PFSK-1 (cell line): ENCODE results near the gene TMEM181.

Source experiments
- FOXP2 ChIP-seq: optimal IDR thresholded peaks from 2 replicates; pipeline ENCODE3; 2011; ENCODE audit warnings: borderline replicate concordance, control low read depth, inconsistent platforms; ENCODE audit not compliant: insufficient read depth; ENCODE audit errors: extremely low read length, extremely low read depth
- POLR2AphosphoS5 ChIP-seq: IDR thresholded peaks from 2 replicates; pipeline ENCODE4 v1.6.1; 2012; ENCODE audit warnings: low read depth, mild to moderate bottlenecking, control low read depth, low read length, moderate library complexity
- REST ChIP-seq, 2 experiments: IDR thresholded peaks; 2 replicates each; pipeline versions ENCODE4 v1.6.1 to v1.8.0; 2011 to 2012; ENCODE audit warnings: low read depth in 2 of 2, low read length in 2 of 2, control low read depth in 1 of 2, inconsistent platforms in 1 of 2, mild to moderate bottlenecking in 1 of 2, moderate library complexity in 1 of 2; ENCODE audit not compliant: insufficient read depth in 1 of 2
- SIN3A ChIP-seq: IDR thresholded peaks from 2 replicates; pipeline ENCODE4 v1.6.1; 2012; ENCODE audit warnings: mild to moderate bottlenecking, low read length, moderate library complexity, borderline replicate concordance; ENCODE audit not compliant: insufficient read depth
- TAF1 ChIP-seq: IDR thresholded peaks from 2 replicates; pipeline ENCODE4 v1.6.1; 2012; ENCODE audit warnings: low read length, control low read depth, borderline replicate concordance; ENCODE audit not compliant: insufficient read depth

TMEM181 gene

GRCh38 chr6:158660333-158660754 is 100.5 kb downstream of the TMEM181 start:
- TF ChIP-seq TAF1 (no peak), REST (IDR thresholded peaks at IDR 0.05; ENCODE audit: insufficient read depth in 1 of 2, low read depth in 2 of 2, low read length in 2 of 2) (no peak), SIN3A (no peak), FOXP2 (no peak)

GRCh38 chr6:158661156-158661685 is 101.3 kb downstream of the TMEM181 start:
- TF ChIP-seq REST (IDR thresholded peaks at IDR 0.05; ENCODE audit: insufficient read depth in 1 of 2, low read depth in 2 of 2, low read length in 2 of 2) (no peak), POLR2AphosphoS5 (no peak), FOXP2 (no peak), TAF1 (no peak), SIN3A (no peak)

GRCh38 chr6:158662607-158662953 is 102.7 kb downstream of the TMEM181 start:
- TF ChIP-seq REST (IDR thresholded peaks at IDR 0.05; ENCODE audit: insufficient read depth in 1 of 2, low read depth in 2 of 2, low read length in 2 of 2) (no peak), TAF1 (no peak), POLR2AphosphoS5 (no peak), FOXP2 (no peak), SIN3A (no peak)

- TF ChIP-seq POLR2AphosphoS5 (no peak), SIN3A (no peak), REST (IDR thresholded peaks at IDR 0.05; ENCODE audit: insufficient read depth in 1 of 2, low read depth in 2 of 2, low read length in 2 of 2) (no peak), FOXP2 (no peak), TAF1 (no peak)
Observed at GRCh38 chr6:158662954-158663624, 103.2 kb downstream of the TMEM181 start.
